Thymus (tissue), 11 donors: ENCODE data around the gene DLX4. TPM values are rescaled to one million over a fixed set of nuclear protein-coding genes. Genes with fewer than 3 reads are reported as not detected.
A peak's percentile ranks its signal among the peaks of the same experiment; 100 is the strongest.

ENCODE experiments used
- DNase-seq, 9 donors: peaks; one replicate each; pipeline ENCODE4 v3.0.0-alpha.2; 2013; ENCODE audit warnings: low spot score in 9 of 9, low read depth in 6 of 9, missing footprints in 1 of 9
- H3K27ac ChIP-seq, 2 donors: one replicate each; pipeline ENCODE4 v1.5.1; 2013; ENCODE audit warnings: control low read depth in 1 of 2, low read depth in 1 of 2, low read length in 1 of 2, mild to moderate bottlenecking in 1 of 2, moderate library complexity in 1 of 2
- H3K27me3 ChIP-seq, 2 donors: one replicate each; pipeline ENCODE4 v1.5.1; 2013; ENCODE audit warnings: low read length in 1 of 2; ENCODE audit not compliant: control insufficient read depth in 2 of 2, insufficient read depth in 1 of 2
- H3K36me3 ChIP-seq, 2 donors: one replicate each; pipeline ENCODE4 v1.5.1; 2013; ENCODE audit warnings: low read length in 1 of 2, mild to moderate bottlenecking in 1 of 2, moderate library complexity in 1 of 2; ENCODE audit not compliant: control insufficient read depth in 2 of 2, insufficient read depth in 2 of 2
- H3K4me1 ChIP-seq, 2 donors: one replicate each; pipeline ENCODE4 v1.5.1; 2013; ENCODE audit warnings: low read length in 2 of 2; ENCODE audit not compliant: control insufficient read depth in 2 of 2, insufficient read depth in 2 of 2
- H3K4me3 ChIP-seq, 2 donors: one replicate each; pipeline ENCODE4 v1.5.1; 2013; ENCODE audit warnings: low read length in 2 of 2, control low read depth in 1 of 2, mild to moderate bottlenecking in 1 of 2
- H3K9me3 ChIP-seq, 2 donors: one replicate each; pipeline ENCODE4 v1.5.1; 2013; ENCODE audit warnings: low read length in 1 of 2, mild to moderate bottlenecking in 1 of 2; ENCODE audit not compliant: control insufficient read depth in 2 of 2, insufficient read depth in 1 of 2
- WGBS: extraction: QIAGEN DNeasy Blood & Tissue Kit; methylation state at CpG from one replicate; pipeline ENCODE4 v1.1.7; 2013; 5-methylcytosine and 5-hydroxymethylcytosine counted together
- polyA plus RNA-seq: library from polyadenylated mRNA; stranded (reverse); fragments of 200-250 nt; gene quantifications from one replicate; pipeline ENCODE4 v1.2.3, GENCODE V29; 2013
- total RNA-seq: library from RNA; stranded (reverse); fragments of 120-200 nt; gene quantifications from one replicate; pipeline ENCODE4 v1.2.4, GENCODE V29; 2013
- donor health status: healthy.

DLX4 gene
- total and polyA plus RNA-seq, 2 donors = 0.09 to 0.46 TPM

- H3K4me1 ChIP-seq = peaks cover 8 to 25% of the 10 kb centered on the region in 2 donors
- peaks cover 77 to 88% of the 10 kb centered on the region in 2 donors for H3K27me3 ChIP-seq
- peaks cover 0 to 19% of the 10 kb centered on the region in 2 donors for H3K9me3 ChIP-seq
- no peaks in the 10 kb centered on the region for H3K36me3 ChIP-seq
- no peak overlapping the region for H3K4me3 ChIP-seq
- no peak overlapping the region for H3K27ac ChIP-seq
- WGBS = 7% methylated on average over 52 of the region's 52 CpGs
- peak in 1 of 9 donors; percentile 13 for DNase-seq
Observed at GRCh38 chr17:49964769-49965523, 4.0 kb upstream of the DLX4 start.

GRCh38 chr17:49965524-49965909 is 3.5 kb upstream of the DLX4 start:
- Histone ChIP-seq H3K36me3 (no peaks in the 10 kb centered on the region), H3K27me3 (peaks cover 81 to 94% of the 10 kb centered on the region in 2 donors), H3K9me3 (peaks cover 0 to 19% of the 10 kb centered on the region in 2 donors), H3K4me3 (no peak overlapping the region), H3K4me1 (peaks cover 8 to 28% of the 10 kb centered on the region in 2 donors), H3K27ac (no peak overlapping the region)
- DNase-seq = no peak
- 6% methylated on average over 16 of the region's 16 CpGs for WGBS

- no peak overlapping the region for H3K27ac ChIP-seq
- H3K4me3 ChIP-seq = no peak overlapping the region
- peaks cover 8 to 31% of the 10 kb centered on the region in 2 donors for H3K4me1 ChIP-seq
- H3K27me3 ChIP-seq = peaks cover 91 to 99% of the 10 kb centered on the region in 2 donors
- peaks cover 0 to 19% of the 10 kb centered on the region in 2 donors for H3K9me3 ChIP-seq
- DNase-seq = no peak
- no peaks in the 10 kb centered on the region for H3K36me3 ChIP-seq
- 40% methylated on average over 3 of the region's 3 CpGs for WGBS
Observed at GRCh38 chr17:49966767-49967166, 2.2 kb upstream of the DLX4 start.

GRCh38 chr17:49967205-49967604 is 1.8 kb upstream of the DLX4 start:
- Histone ChIP-seq H3K27me3 (peaks cover 95 to 100% of the 10 kb centered on the region in 2 donors), H3K36me3 (no peaks in the 10 kb centered on the region), H3K27ac (no peak overlapping the region), H3K4me1 (peaks cover 8 to 33% of the 10 kb centered on the region in 2 donors), H3K4me3 (no peak overlapping the region), H3K9me3 (peaks cover 0 to 19% of the 10 kb centered on the region in 2 donors)
- no peak for DNase-seq
- WGBS = 27% methylated on average over 3 of the region's 3 CpGs

GRCh38 chr17:49967621-49968404 is 1.2 kb upstream of the DLX4 start:
- H3K27ac ChIP-seq = no peak overlapping the region
- peak overlapping the region in 1 of 2 donors; percentile 55 for H3K4me3 ChIP-seq
- H3K27me3 ChIP-seq = peaks cover 95 to 100% of the 10 kb centered on the region in 2 donors
- no peaks in the 10 kb centered on the region for H3K36me3 ChIP-seq
- WGBS = 21% methylated on average over 10 of the region's 10 CpGs
- H3K4me1 ChIP-seq = peaks cover 8 to 33% of the 10 kb centered on the region in 2 donors
- DNase-seq = no peak
- H3K9me3 ChIP-seq = peaks cover 0 to 19% of the 10 kb centered on the region in 2 donors

GRCh38 chr17:49968405-49969133 is 421 bp upstream of the DLX4 start:
- Histone ChIP-seq H3K9me3 (peaks cover 0 to 16% of the 10 kb centered on the region in 2 donors), H3K36me3 (no peaks in the 10 kb centered on the region), H3K4me3 (peak overlapping the region; percentile 42 to 55), H3K27me3 (peaks cover 95 to 100% of the 10 kb centered on the region in 2 donors), H3K4me1 (peaks cover 8 to 33% of the 10 kb centered on the region in 2 donors), H3K27ac (no peak overlapping the region)
- under 1% methylated on average over 64 of the region's 64 CpGs for WGBS
- DNase-seq = peak in 7 of 9 donors; percentile 13 to 63 (median 36)

- Histone ChIP-seq H3K27me3 (peaks cover 93 to 100% of the 10 kb centered on the region in 2 donors), H3K4me3 (peak overlapping the region in 1 of 2 donors; percentile 55)
- 8% methylated on average over 18 of the region's 18 CpGs for WGBS
Observed at GRCh38 chr17:49969795-49970389, 902 bp downstream of the DLX4 start.

GRCh38 chr17:49970498-49970897 is 1.5 kb downstream of the DLX4 start:
- H3K36me3 ChIP-seq = no peaks in the 10 kb centered on the region
- DNase-seq = no peak
- H3K27me3 ChIP-seq = peaks cover 92 to 100% of the 10 kb centered on the region in 2 donors
- WGBS = 65% methylated on average over 3 of the region's 3 CpGs
- no peak overlapping the region for H3K4me3 ChIP-seq
- no peak overlapping the region for H3K27ac ChIP-seq
- peaks cover 0 to 10% of the 10 kb centered on the region in 2 donors for H3K9me3 ChIP-seq
- peaks cover 8 to 23% of the 10 kb centered on the region in 2 donors for H3K4me1 ChIP-seq

More at GRCh38 chr17:49969795-49970389, 902 bp downstream of the DLX4 start:
- no peaks in the 10 kb centered on the region for H3K36me3 ChIP-seq
- H3K27ac ChIP-seq = no peak overlapping the region
- peaks cover 8 to 28% of the 10 kb centered on the region in 2 donors for H3K4me1 ChIP-seq
- no peak for DNase-seq
- H3K9me3 ChIP-seq = peaks cover 0 to 10% of the 10 kb centered on the region in 2 donors
